Measurements from ENCODE around the gene ADK. TPM values are rescaled to one million over a fixed set of nuclear protein-coding genes. Genes with fewer than 3 reads are reported as not detected.

Gene ADK
- polyA plus RNA-seq, 2 donors, result 27.3 to 45.2 TPM

DNA sequence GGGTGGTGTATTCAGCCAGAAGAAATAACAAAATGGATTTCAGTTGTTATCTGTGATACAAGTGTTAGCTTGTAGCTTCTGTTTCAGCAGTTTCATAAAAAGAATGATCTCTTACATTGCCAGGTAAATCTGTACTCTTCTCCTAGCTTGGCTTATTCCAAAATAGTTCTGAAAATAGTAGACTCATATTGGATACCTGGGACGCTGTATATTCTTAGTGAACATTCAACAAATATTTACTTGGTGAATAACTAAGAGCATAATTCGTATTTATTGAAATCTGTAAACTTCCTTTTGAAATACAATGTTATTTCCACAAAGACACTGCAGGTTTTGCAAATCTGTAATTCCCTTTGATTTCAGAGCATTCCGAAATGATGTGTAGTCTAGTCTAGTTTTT lies 249.2 kb downstream of the ADK start:
- 88 to 97% methylated on average over 3 of the region's 3 CpGs for WGBS, 2 donors

GRCh38 chr10:74406006-74406405 lies 255.0 kb downstream of the ADK start:
- Histone ChIP-seq H3K27ac (ENCODE audit: low read depth in 2 of 2, low read length in 1 of 2) (no peak overlapping the region), H3K4me1 (ENCODE audit: control insufficient read depth in 2 of 2, insufficient read depth in 2 of 2, low read length in 1 of 2) (no peaks in the 10 kb centered on the region), H3K27me3 (ENCODE audit: control insufficient read depth in 1 of 2, insufficient read depth in 2 of 2, low read length in 2 of 2) (no peaks in the 10 kb centered on the region), H3K36me3 (ENCODE audit: control insufficient read depth in 2 of 2, insufficient read depth in 2 of 2, low read length in 1 of 2) (no peaks in the 10 kb centered on the region), H3K4me3 (ENCODE audit: low read depth in 1 of 2, low read length in 2 of 2) (no peak overlapping the region), H3K9me3 (ENCODE audit: control insufficient read depth in 2 of 2, insufficient read depth in 1 of 2, low read depth in 1 of 2, low read length in 1 of 2) (no peaks in the 10 kb centered on the region)
- WGBS, 2 donors, result 81 to 86% methylated on average over 1 of the region's 1 CpG

More for the DNA sequence above, 249.2 kb downstream of the ADK start:
- Histone ChIP-seq H3K27me3 (ENCODE audit: control insufficient read depth in 1 of 2, insufficient read depth in 2 of 2, low read length in 2 of 2) (no peaks in the 10 kb centered on the region), H3K36me3 (ENCODE audit: control insufficient read depth in 2 of 2, insufficient read depth in 2 of 2, low read length in 1 of 2) (no peaks in the 10 kb centered on the region), H3K9me3 (ENCODE audit: control insufficient read depth in 2 of 2, insufficient read depth in 1 of 2, low read depth in 1 of 2, low read length in 1 of 2) (no peaks in the 10 kb centered on the region), H3K4me1 (ENCODE audit: control insufficient read depth in 2 of 2, insufficient read depth in 2 of 2, low read length in 1 of 2) (no peaks in the 10 kb centered on the region), H3K27ac (ENCODE audit: low read depth in 2 of 2, low read length in 1 of 2) (no peak overlapping the region), H3K4me3 (ENCODE audit: low read depth in 1 of 2, low read length in 2 of 2) (no peak overlapping the region)

- no peaks in the 10 kb centered on the region for H3K4me1 ChIP-seq (ENCODE audit: control insufficient read depth in 2 of 2, insufficient read depth in 2 of 2, low read length in 1 of 2)
- H3K36me3 ChIP-seq (ENCODE audit: control insufficient read depth in 2 of 2, insufficient read depth in 2 of 2, low read length in 1 of 2), result no peaks in the 10 kb centered on the region
- no peak overlapping the region for H3K4me3 ChIP-seq (ENCODE audit: low read depth in 1 of 2, low read length in 2 of 2)
- no peak overlapping the region for H3K27ac ChIP-seq (ENCODE audit: low read depth in 2 of 2, low read length in 1 of 2)
- H3K27me3 ChIP-seq (ENCODE audit: control insufficient read depth in 1 of 2, insufficient read depth in 2 of 2, low read length in 2 of 2), result no peaks in the 10 kb centered on the region
- no peaks in the 10 kb centered on the region for H3K9me3 ChIP-seq (ENCODE audit: control insufficient read depth in 2 of 2, insufficient read depth in 1 of 2, low read depth in 1 of 2, low read length in 1 of 2)
These were observed 264.3 kb downstream of the ADK start for GRCh38 chr10:74415146-74415839.

GRCh38 chr10:74417397-74417796 lies 266.4 kb downstream of the ADK start:
- Histone ChIP-seq H3K36me3 (ENCODE audit: control insufficient read depth in 2 of 2, insufficient read depth in 2 of 2, low read length in 1 of 2) (no peaks in the 10 kb centered on the region), H3K27me3 (ENCODE audit: control insufficient read depth in 1 of 2, insufficient read depth in 2 of 2, low read length in 2 of 2) (no peaks in the 10 kb centered on the region), H3K27ac (ENCODE audit: low read depth in 2 of 2, low read length in 1 of 2) (no peak overlapping the region), H3K4me3 (ENCODE audit: low read depth in 1 of 2, low read length in 2 of 2) (no peak overlapping the region), H3K9me3 (ENCODE audit: control insufficient read depth in 2 of 2, insufficient read depth in 1 of 2, low read depth in 1 of 2, low read length in 1 of 2) (no peaks in the 10 kb centered on the region), H3K4me1 (ENCODE audit: control insufficient read depth in 2 of 2, insufficient read depth in 2 of 2, low read length in 1 of 2) (no peaks in the 10 kb centered on the region)
- WGBS, 2 donors, result 88 to 90% methylated on average over 1 of the region's 1 CpG

GRCh38 chr10:74418285-74418872 lies 267.4 kb downstream of the ADK start:
- H3K36me3 ChIP-seq (ENCODE audit: control insufficient read depth in 2 of 2, insufficient read depth in 2 of 2, low read length in 1 of 2), result no peaks in the 10 kb centered on the region

GRCh38 chr10:74419491-74419951 lies 268.5 kb downstream of the ADK start:
- H3K27me3 ChIP-seq (ENCODE audit: control insufficient read depth in 1 of 2, insufficient read depth in 2 of 2, low read length in 2 of 2), result no peaks in the 10 kb centered on the region
- no peak overlapping the region for H3K4me3 ChIP-seq (ENCODE audit: low read depth in 1 of 2, low read length in 2 of 2)
- WGBS, 2 donors, result 83 to 87% methylated on average over 1 of the region's 1 CpG
- H3K4me1 ChIP-seq (ENCODE audit: control insufficient read depth in 2 of 2, insufficient read depth in 2 of 2, low read length in 1 of 2), result no peaks in the 10 kb centered on the region
- no peaks in the 10 kb centered on the region for H3K9me3 ChIP-seq (ENCODE audit: control insufficient read depth in 2 of 2, insufficient read depth in 1 of 2, low read depth in 1 of 2, low read length in 1 of 2)
- no peaks in the 10 kb centered on the region for H3K36me3 ChIP-seq (ENCODE audit: control insufficient read depth in 2 of 2, insufficient read depth in 2 of 2, low read length in 1 of 2)
- H3K27ac ChIP-seq (ENCODE audit: low read depth in 2 of 2, low read length in 1 of 2), result no peak overlapping the region

More at GRCh38 chr10:74418285-74418872, 267.4 kb downstream of the ADK start:
- no peaks in the 10 kb centered on the region for H3K4me1 ChIP-seq (ENCODE audit: control insufficient read depth in 2 of 2, insufficient read depth in 2 of 2, low read length in 1 of 2)
- H3K27ac ChIP-seq (ENCODE audit: low read depth in 2 of 2, low read length in 1 of 2), result no peak overlapping the region
- WGBS, 2 donors, result 50 to 53% methylated on average over 4 of the region's 4 CpGs
- no peaks in the 10 kb centered on the region for H3K27me3 ChIP-seq (ENCODE audit: control insufficient read depth in 1 of 2, insufficient read depth in 2 of 2, low read length in 2 of 2)
- no peaks in the 10 kb centered on the region for H3K9me3 ChIP-seq (ENCODE audit: control insufficient read depth in 2 of 2, insufficient read depth in 1 of 2, low read depth in 1 of 2, low read length in 1 of 2)
- H3K4me3 ChIP-seq (ENCODE audit: low read depth in 1 of 2, low read length in 2 of 2), result no peak overlapping the region

DNA sequence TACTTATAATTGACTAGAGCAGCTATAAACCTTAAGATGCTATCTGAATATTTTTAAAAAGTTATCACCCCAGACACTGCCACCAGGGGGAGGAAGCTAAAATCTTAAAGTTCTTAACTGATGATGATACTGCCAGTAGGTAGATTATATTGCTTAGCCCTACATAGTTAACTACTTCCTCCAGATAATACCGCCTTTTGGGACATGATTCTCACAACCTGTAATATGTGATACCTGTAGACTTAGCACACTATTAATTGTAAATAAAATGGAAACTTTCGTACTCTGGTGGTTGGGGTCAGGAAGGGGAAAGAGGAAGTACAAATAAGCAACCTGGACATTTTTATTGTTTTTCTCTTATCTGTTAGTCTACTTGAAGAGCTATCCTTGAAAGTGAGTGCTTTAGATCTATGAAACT lies 268.9 kb downstream of the ADK start:
- H3K36me3 ChIP-seq (ENCODE audit: control insufficient read depth in 2 of 2, insufficient read depth in 2 of 2, low read length in 1 of 2), result no peaks in the 10 kb centered on the region
- H3K4me3 ChIP-seq (ENCODE audit: low read depth in 1 of 2, low read length in 2 of 2), result no peak overlapping the region
- H3K27me3 ChIP-seq (ENCODE audit: control insufficient read depth in 1 of 2, insufficient read depth in 2 of 2, low read length in 2 of 2), result no peaks in the 10 kb centered on the region
- H3K27ac ChIP-seq (ENCODE audit: low read depth in 2 of 2, low read length in 1 of 2), result no peak overlapping the region
- H3K4me1 ChIP-seq (ENCODE audit: control insufficient read depth in 2 of 2, insufficient read depth in 2 of 2, low read length in 1 of 2), result no peaks in the 10 kb centered on the region
- H3K9me3 ChIP-seq (ENCODE audit: control insufficient read depth in 2 of 2, insufficient read depth in 1 of 2, low read depth in 1 of 2, low read length in 1 of 2), result no peaks in the 10 kb centered on the region
- WGBS, 2 donors, result 84 to 93% methylated on average over 2 of the region's 2 CpGs

- Histone ChIP-seq H3K36me3 (ENCODE audit: control insufficient read depth in 2 of 2, insufficient read depth in 2 of 2, low read length in 1 of 2) (no peaks in the 10 kb centered on the region), H3K27ac (ENCODE audit: low read depth in 2 of 2, low read length in 1 of 2) (no peak overlapping the region), H3K4me3 (ENCODE audit: low read depth in 1 of 2, low read length in 2 of 2) (no peak overlapping the region), H3K4me1 (ENCODE audit: control insufficient read depth in 2 of 2, insufficient read depth in 2 of 2, low read length in 1 of 2) (no peaks in the 10 kb centered on the region), H3K9me3 (ENCODE audit: control insufficient read depth in 2 of 2, insufficient read depth in 1 of 2, low read depth in 1 of 2, low read length in 1 of 2) (no peaks in the 10 kb centered on the region), H3K27me3 (ENCODE audit: control insufficient read depth in 1 of 2, insufficient read depth in 2 of 2, low read length in 2 of 2) (no peaks in the 10 kb centered on the region)
- 100% methylated on average over 1 of the region's 1 CpG for WGBS, 2 donors
These were observed 273.5 kb downstream of the ADK start for GRCh38 chr10:74424565-74424964.

DNA sequence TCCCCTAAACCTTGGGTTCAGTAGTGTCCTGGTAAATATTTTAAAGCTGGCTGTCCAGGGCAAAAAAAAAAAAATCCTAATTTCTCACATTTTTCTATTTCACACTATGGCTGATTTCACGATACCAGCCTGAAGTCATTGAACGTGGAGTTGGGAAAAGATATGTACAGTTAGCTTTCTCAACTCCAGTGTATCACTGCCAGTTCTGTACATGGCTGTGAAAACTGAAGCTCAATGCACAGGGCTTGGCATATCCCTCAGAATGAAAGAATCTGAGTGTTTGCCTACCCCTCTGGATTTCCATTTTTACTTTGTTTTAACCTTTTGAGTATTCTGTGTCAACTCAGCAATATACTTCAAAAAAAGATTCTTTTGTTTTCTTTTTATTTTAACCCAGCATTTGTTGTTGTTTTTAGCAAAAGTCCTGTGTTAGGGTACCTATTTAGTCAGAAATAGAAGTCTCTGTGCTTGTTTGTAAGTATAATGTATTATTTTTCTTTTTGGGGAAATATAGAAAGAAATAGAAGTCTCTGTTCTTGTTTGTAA lies 274.5 kb downstream of the ADK start:
- WGBS, 2 donors, result 96 to 97% methylated on average over 2 of the region's 2 CpGs
- Histone ChIP-seq H3K27ac (ENCODE audit: low read depth in 2 of 2, low read length in 1 of 2) (no peak overlapping the region), H3K4me3 (ENCODE audit: low read depth in 1 of 2, low read length in 2 of 2) (no peak overlapping the region), H3K27me3 (ENCODE audit: control insufficient read depth in 1 of 2, insufficient read depth in 2 of 2, low read length in 2 of 2) (no peaks in the 10 kb centered on the region), H3K9me3 (ENCODE audit: control insufficient read depth in 2 of 2, insufficient read depth in 1 of 2, low read depth in 1 of 2, low read length in 1 of 2) (no peaks in the 10 kb centered on the region), H3K36me3 (ENCODE audit: control insufficient read depth in 2 of 2, insufficient read depth in 2 of 2, low read length in 1 of 2) (no peaks in the 10 kb centered on the region), H3K4me1 (ENCODE audit: control insufficient read depth in 2 of 2, insufficient read depth in 2 of 2, low read length in 1 of 2) (no peaks in the 10 kb centered on the region)

DNA sequence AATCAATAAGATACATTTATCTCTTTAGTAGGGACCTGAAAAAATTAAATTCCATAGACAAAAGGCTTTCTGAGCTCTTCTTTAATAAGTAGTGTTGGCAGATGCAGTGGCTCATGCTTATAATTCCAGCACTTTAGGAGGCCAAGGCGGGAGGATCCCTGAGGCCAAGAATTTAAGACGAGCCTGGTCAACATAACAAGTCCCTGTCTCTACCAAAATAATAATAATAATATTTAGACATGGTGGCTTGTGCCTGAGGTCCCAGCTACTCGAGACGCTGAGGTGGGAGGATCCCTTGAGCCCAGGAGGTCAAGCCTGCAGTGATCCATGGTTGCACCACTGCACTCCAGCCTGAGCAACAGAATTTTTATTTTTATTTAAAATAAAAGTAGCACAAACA lies 280.8 kb downstream of the ADK start:
- Histone ChIP-seq H3K4me1 (ENCODE audit: control insufficient read depth in 2 of 2, insufficient read depth in 2 of 2, low read length in 1 of 2) (no peaks in the 10 kb centered on the region), H3K4me3 (ENCODE audit: low read depth in 1 of 2, low read length in 2 of 2) (no peak overlapping the region), H3K27ac (ENCODE audit: low read depth in 2 of 2, low read length in 1 of 2) (no peak overlapping the region), H3K27me3 (ENCODE audit: control insufficient read depth in 1 of 2, insufficient read depth in 2 of 2, low read length in 2 of 2) (no peaks in the 10 kb centered on the region), H3K9me3 (ENCODE audit: control insufficient read depth in 2 of 2, insufficient read depth in 1 of 2, low read depth in 1 of 2, low read length in 1 of 2) (no peaks in the 10 kb centered on the region), H3K36me3 (ENCODE audit: control insufficient read depth in 2 of 2, insufficient read depth in 2 of 2, low read length in 1 of 2) (no peaks in the 10 kb centered on the region)
- WGBS, 2 donors, result 98 to 99% methylated on average over 4 of the region's 4 CpGs
